ENCODE measurements around the gene NEMP1. TPM values are rescaled to one million over a fixed set of nuclear protein-coding genes. Genes with fewer than 3 reads are reported as not detected.

NEMP1 gene
- total RNA-seq, 1 donor from 2014 or later = 27.6 TPM

- ChIA-PET CTCF (no interaction called here), POLR2A (interaction anchor here (0.9 to 17.0 kb wide), 2 partner anchors 11 to 34 kb away, joined by 3 to 692 read pairs; partner anchors contain the start of gene NAB2)
- Mint-ChIP-seq H3K4me1 (peaks cover 48% of the 10 kb centered on the region), H3K36me3 (ENCODE audit: low read depth) (peaks cover 87% of the 10 kb centered on the region), H3K4me3 (no peak overlapping the region), H3K27ac (no peak overlapping the region), H3K27me3 (no peaks in the 10 kb centered on the region), H3K9me3 (no peaks in the 10 kb centered on the region)
- no peak for TF ChIP-seq CTCF (IDR thresholded peaks at IDR 0.05)
- intact Hi-C loops (cut with micrococcal nuclease) = no loop called here
- ATAC-seq (ENCODE audit: low read depth) = no peak
- DNase-seq = no peak
These were observed 26.6 kb upstream of the NEMP1 start for GRCh38 chr12:57105011-57105753.

GRCh38 chr12:57104292-57104910 lies 25.8 kb upstream of the NEMP1 start:
- CTCF ChIA-PET = interaction anchor here (1.5 kb wide), 1 partner anchor 19 kb away, joined by 4 read pairs; no protein-coding TSS in a partner anchor
- Mint-ChIP-seq H3K9me3 (no peaks in the 10 kb centered on the region), H3K27ac (no peak overlapping the region), H3K4me1 (peaks cover 41% of the 10 kb centered on the region), H3K4me3 (no peak overlapping the region), H3K27me3 (no peaks in the 10 kb centered on the region), H3K36me3 (ENCODE audit: low read depth) (peaks cover 88% of the 10 kb centered on the region)
- intact Hi-C loops (cut with micrococcal nuclease) = no loop called here
- no peak for ATAC-seq (ENCODE audit: low read depth)
- DNase-seq = no peak
- POLR2A ChIA-PET = interaction anchor here (0.9 to 17.0 kb wide), 4 partner anchors 7 to 33 kb away, joined by 3 to 692 read pairs (median 8); partner anchors contain the start of genes NAB2, NEMP1 and STAT6
- no peak for TF ChIP-seq CTCF (IDR thresholded peaks at IDR 0.05)

- intact Hi-C loops (cut with micrococcal nuclease) = no loop called here
- H3K27ac Mint-ChIP-seq = no peak overlapping the region
- no peaks in the 10 kb centered on the region for H3K9me3 Mint-ChIP-seq
- DNase-seq = no peak
- POLR2A ChIA-PET = interaction anchor here (1.1 to 17.0 kb wide), 3 partner anchors 8 to 25 kb away, joined by 4 to 692 read pairs (median 13); partner anchors contain the start of genes NAB2, NEMP1 and STAT6
- H3K4me3 Mint-ChIP-seq = no peak overlapping the region
- H3K36me3 Mint-ChIP-seq (ENCODE audit: low read depth) = peaks cover 92% of the 10 kb centered on the region
- no peak for ATAC-seq (ENCODE audit: low read depth)
- CTCF ChIA-PET = interaction anchor here (1.4 to 1.5 kb wide), 2 partner anchors 8 to 20 kb away, joined by 4 read pairs; partner anchors contain the start of gene STAT6
- TF ChIP-seq CTCF (IDR thresholded peaks at IDR 0.05) = no peak
- H3K27me3 Mint-ChIP-seq = no peaks in the 10 kb centered on the region
- peaks cover 41% of the 10 kb centered on the region for H3K4me1 Mint-ChIP-seq
These were observed 25.3 kb upstream of the NEMP1 start for GRCh38 chr12:57103856-57104255.

GRCh38 chr12:57101892-57102695 lies 23.5 kb upstream of the NEMP1 start:
- Mint-ChIP-seq H3K9me3 (no peaks in the 10 kb centered on the region), H3K36me3 (ENCODE audit: low read depth) (peaks cover 92% of the 10 kb centered on the region), H3K27me3 (no peaks in the 10 kb centered on the region), H3K27ac (peak overlapping the region; percentile 50), H3K4me1 (peaks cover 29% of the 10 kb centered on the region), H3K4me3 (no peak overlapping the region)
- ChIA-PET CTCF (no interaction called here), POLR2A (interaction anchor here (16.5 to 17.0 kb wide), 3 partner anchors 2 to 28 kb away, joined by 337 to 692 read pairs (median 692); partner anchors contain the start of genes NAB2, NEMP1 and STAT6)
- intact Hi-C loops (cut with micrococcal nuclease) = no loop called here
- no peak for TF ChIP-seq CTCF (IDR thresholded peaks at IDR 0.05)
- ATAC-seq (ENCODE audit: low read depth) (peak; percentile 26), DNase-seq (no peak)

Data from activated B cell treated with CpG ODN at 0.5 μM for 24 hours (primary cell).